WTC11 (cell line): Measurements from ENCODE around the gene NFIA.

Experiments used
- ARID4B ChIP-seq: sonication (generic); formaldehyde crosslinking; IDR thresholded peaks from 2 replicates; pipeline ENCODE4 v1.8.0; 2023; ENCODE audit warnings: missing genetic modification reagents, mild to moderate bottlenecking, borderline replicate concordance
- CTCF ChIP-seq: fragments of 200-600 bp; IDR thresholded peaks from 2 replicates; pipeline ENCODE4 v1.8.0; 2022; ENCODE audit warnings: antibody characterized with exemption
- E2F4 ChIP-seq: sonication (generic); formaldehyde crosslinking; IDR thresholded peaks from 2 replicates; pipeline ENCODE4 v1.8.1; 2022; ENCODE audit warnings: low read depth, mild to moderate bottlenecking, moderate library complexity, missing genetic modification reagents, borderline replicate concordance
- GRHL2 ChIP-seq: fragments of 250-450 bp; sonication (Bioruptor Pico); IDR thresholded peaks from 2 replicates; pipeline ENCODE4 v1.8.0; 2022; ENCODE audit warnings: mild to moderate bottlenecking, moderate library complexity; ENCODE audit not compliant: insufficient replicate concordance, severe bottlenecking
- MLX ChIP-seq: sonication (generic); formaldehyde crosslinking; IDR thresholded peaks from 2 replicates; pipeline ENCODE4 v1.8.1; 2023; ENCODE audit warnings: mild to moderate bottlenecking, missing genetic modification reagents, moderate library complexity
- USF2 ChIP-seq: sonication (generic); formaldehyde crosslinking; IDR thresholded peaks from 2 replicates; pipeline ENCODE4 v1.8.1; 2023; ENCODE audit warnings: mild to moderate bottlenecking, missing genetic modification reagents, moderate library complexity

DNA sequence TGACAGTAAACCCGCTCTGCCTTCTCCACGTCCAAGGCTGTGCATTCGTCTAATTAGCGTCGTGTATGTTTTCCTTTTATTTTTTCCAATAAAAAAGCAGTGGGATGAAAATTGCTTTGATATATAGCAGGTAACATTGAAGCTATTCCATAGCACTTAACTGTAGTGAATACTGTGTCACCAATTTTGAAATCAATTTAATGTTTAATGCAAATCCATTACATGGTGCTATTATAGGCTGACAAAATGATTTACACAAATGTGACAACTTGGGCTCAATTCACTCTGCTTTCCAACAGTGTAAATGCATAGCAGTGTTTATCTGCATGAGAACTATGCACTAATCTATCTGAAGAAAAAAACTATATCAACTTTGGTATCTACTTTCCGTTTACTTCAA, 377.8 kb downstream of the NFIA start:
- TF ChIP-seq USF2 (CRISPR knock-in tag) (no peak), CTCF (no peak), ARID4B (no peak), E2F4 (CRISPR knock-in tag) (no peak), GRHL2 (CRISPR knock-in tag) (no peak), MLX (no peak)
